Stimulated activated CD8-positive, alpha-beta memory T cell treated with anti-CD3 and anti-CD28 coated beads, Interleukin-12 subunit alpha, Interleukin-12 subunit beta, amount 100 ng/mL, for 1 hour (primary cell): ENCODE measurements around the gene TOB1.
"Not testable (repeated sequence)": the region's sequence is repeated elsewhere in the genome, so short reads cannot be mapped to it uniquely, and the experiment has no call there.

Source experiments
- DNase-seq: peaks from one replicate; pipeline ENCODE4 v3.0.0-alpha.2; 2020; ENCODE audit warnings: low read depth

TOB1 gene

GRCh38 chr17:50898369-50899004 lies 32.3 kb upstream of the TOB1 start:
- no peak for DNase-seq

GRCh38 chr17:50894513-50894912 lies 28.4 kb upstream of the TOB1 start:
- DNase-seq = not testable (repeated sequence)

GRCh38 chr17:50893183-50893993 lies 27.2 kb upstream of the TOB1 start:
- no peak for DNase-seq

- no peak for DNase-seq
These were observed 26.1 kb upstream of the TOB1 start for GRCh38 chr17:50892101-50892776.

GRCh38 chr17:50891577-50891989 lies 25.4 kb upstream of the TOB1 start:
- no peak for DNase-seq

GRCh38 chr17:50890675-50891516 lies 24.7 kb upstream of the TOB1 start:
- no peak for DNase-seq

GRCh38 chr17:50889528-50890118 lies 23.5 kb upstream of the TOB1 start:
- no peak for DNase-seq

- DNase-seq = no peak
These were observed 21.6 kb upstream of the TOB1 start for GRCh38 chr17:50887705-50888245.

- no peak for DNase-seq
These were observed 18.5 kb upstream of the TOB1 start for GRCh38 chr17:50884439-50885311.

GRCh38 chr17:50883850-50884438 lies 17.8 kb upstream of the TOB1 start:
- DNase-seq = no peak

- DNase-seq = no peak
These were observed 16.7 kb upstream of the TOB1 start for GRCh38 chr17:50882851-50883250.

- no peak for DNase-seq
These were observed 15.0 kb upstream of the TOB1 start for GRCh38 chr17:50881182-50881581.

- DNase-seq = no peak
These were observed 12.9 kb upstream of the TOB1 start for GRCh38 chr17:50879086-50879485.

- DNase-seq = no peak
These were observed 11.7 kb upstream of the TOB1 start for GRCh38 chr17:50877838-50878237.

- not testable (repeated sequence) for DNase-seq
These were observed 10.9 kb upstream of the TOB1 start for GRCh38 chr17:50877042-50877441.

- no peak for DNase-seq
These were observed 8.9 kb upstream of the TOB1 start for GRCh38 chr17:50875074-50875473.

- DNase-seq = no peak
These were observed 6.7 kb upstream of the TOB1 start for GRCh38 chr17:50872710-50873424.

GRCh38 chr17:50871898-50872297 lies 5.7 kb upstream of the TOB1 start:
- DNase-seq = no peak

GRCh38 chr17:50871364-50871763 lies 5.2 kb upstream of the TOB1 start:
- DNase-seq = no peak
